Activated T-helper 17 cell treated with anti-CD3 and anti-CD28 coated beads, Interleukin-2, amount 50 U/mL, for 72 hours (primary cell): ENCODE data around the gene RFC1. TPM values are rescaled to one million over a fixed set of nuclear protein-coding genes. Genes with fewer than 3 reads are reported as not detected.
"Not testable (repeated sequence)": the region's sequence is repeated elsewhere in the genome, so short reads cannot be mapped to it uniquely, and the experiment has no call there.

Experiments
- ATAC-seq: fragments of 150-1000 bp; cut with Tn5 transposase; replicated peaks from 2 replicates; pipeline ENCODE4 v1.10.0; 2021; ENCODE audit warnings: mild to moderate bottlenecking, moderate library complexity
- H3K27ac Mint-ChIP-seq: one replicate; pipeline ENCODE4 v1.8.0; 2022; ENCODE audit warnings: mixed read lengths
- H3K27me3 Mint-ChIP-seq: one replicate; pipeline ENCODE4 v1.8.0; 2022; ENCODE audit warnings: mixed read lengths
- H3K36me3 Mint-ChIP-seq: one replicate; pipeline ENCODE4 v1.8.0; 2022; ENCODE audit warnings: low read depth, mild to moderate bottlenecking, mixed read lengths
- H3K4me1 Mint-ChIP-seq: one replicate; pipeline ENCODE4 v1.8.0; 2022; ENCODE audit warnings: mixed read lengths
- H3K4me3 Mint-ChIP-seq: one replicate; pipeline ENCODE4 v1.8.0; 2022; ENCODE audit warnings: mild to moderate bottlenecking, mixed read lengths
- H3K9me3 Mint-ChIP-seq: one replicate; pipeline ENCODE4 v1.8.0; 2022; ENCODE audit warnings: mixed read lengths
- total RNA-seq, 2 donors: library from RNA; stranded (reverse); gene quantifications; one replicate each; pipeline ENCODE4 v1.2.3, GENCODE V29; 2022

Gene RFC1
- total RNA-seq, 2 donors from 2014 or later = 79.0 to 86.3 TPM

GRCh38 chr4:39304651-39305050 lies 61.5 kb downstream of the RFC1 start:
- no peak for ATAC-seq
- Mint-ChIP-seq H3K4me1 (peaks cover 8% of the 10 kb centered on the region), H3K27ac (peak overlapping the region; percentile 33), H3K9me3 (no peaks in the 10 kb centered on the region), H3K36me3 (peaks cover 96% of the 10 kb centered on the region), H3K4me3 (no peak overlapping the region), H3K27me3 (no peaks in the 10 kb centered on the region)

DNA sequence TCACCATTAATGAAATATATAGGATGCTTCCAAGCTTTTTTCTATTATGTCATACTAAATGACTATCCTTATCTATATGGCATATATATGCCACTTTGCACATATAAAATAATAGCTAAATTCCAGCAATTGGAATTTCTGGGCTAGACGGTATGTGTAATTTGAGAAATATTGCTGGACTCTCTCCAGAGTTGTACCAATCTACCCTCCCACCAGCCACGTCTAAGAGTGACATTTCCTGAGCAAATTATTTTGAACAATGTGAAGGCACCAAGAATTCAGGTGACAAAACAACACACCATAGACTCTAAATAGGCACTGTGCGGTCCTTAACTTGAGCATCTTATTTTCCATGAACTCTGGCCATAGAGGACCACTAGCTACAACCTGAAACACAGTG lies 62.3 kb downstream of the RFC1 start:
- Mint-ChIP-seq H3K4me1 (peaks cover 4% of the 10 kb centered on the region), H3K36me3 (peaks cover 96% of the 10 kb centered on the region), H3K27me3 (no peaks in the 10 kb centered on the region), H3K9me3 (no peaks in the 10 kb centered on the region), H3K4me3 (no peak overlapping the region), H3K27ac (no peak overlapping the region)
- ATAC-seq = no peak

DNA sequence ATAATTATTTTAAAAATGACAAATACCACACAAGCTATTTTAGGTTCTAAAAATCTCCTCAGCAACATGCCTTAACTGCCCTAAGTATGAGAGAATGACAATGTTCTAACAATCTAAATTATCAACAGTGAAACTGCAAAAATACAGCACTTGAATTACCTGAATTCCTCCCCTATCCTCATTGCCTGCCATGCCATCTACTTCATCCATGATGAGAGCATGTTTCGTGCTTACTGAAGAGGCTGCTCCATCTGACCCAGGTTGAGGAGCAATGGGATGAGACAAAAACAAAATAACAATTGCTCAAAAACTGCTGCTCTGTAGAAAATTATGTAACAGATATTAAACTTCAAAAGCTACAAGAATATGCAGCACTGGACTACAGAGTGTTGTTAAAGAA lies 63.3 kb downstream of the RFC1 start:
- no peaks in the 10 kb centered on the region for H3K4me1 Mint-ChIP-seq

GRCh38 chr4:39295784-39296183 lies 70.4 kb downstream of the RFC1 start:
- no peak overlapping the region for H3K27ac Mint-ChIP-seq
- no peak overlapping the region for H3K4me3 Mint-ChIP-seq
- no peaks in the 10 kb centered on the region for H3K9me3 Mint-ChIP-seq
- ATAC-seq = no peak
- H3K27me3 Mint-ChIP-seq = no peaks in the 10 kb centered on the region
- no peaks in the 10 kb centered on the region for H3K4me1 Mint-ChIP-seq
- peaks cover 89% of the 10 kb centered on the region for H3K36me3 Mint-ChIP-seq

More for the DNA sequence above, 63.3 kb downstream of the RFC1 start:
- ATAC-seq = no peak
- H3K4me3 Mint-ChIP-seq = no peak overlapping the region
- H3K27me3 Mint-ChIP-seq = no peaks in the 10 kb centered on the region
- peaks cover 96% of the 10 kb centered on the region for H3K36me3 Mint-ChIP-seq
- H3K9me3 Mint-ChIP-seq = no peaks in the 10 kb centered on the region
- H3K27ac Mint-ChIP-seq = no peak overlapping the region

GRCh38 chr4:39292433-39292832 lies 73.7 kb downstream of the RFC1 start:
- not testable (repeated sequence) for H3K4me1 Mint-ChIP-seq, H3K27me3 Mint-ChIP-seq, ATAC-seq, H3K9me3 Mint-ChIP-seq, H3K4me3 Mint-ChIP-seq
- Mint-ChIP-seq H3K36me3 (peaks cover 89% of the 10 kb centered on the region), H3K27ac (peak overlapping the region; percentile 21)

GRCh38 chr4:39291686-39292085 lies 74.5 kb downstream of the RFC1 start:
- Mint-ChIP-seq H3K36me3 (peaks cover 94% of the 10 kb centered on the region), H3K4me1 (no peaks in the 10 kb centered on the region), H3K9me3 (no peaks in the 10 kb centered on the region), H3K27ac (peak overlapping the region; percentile 21), H3K4me3 (no peak overlapping the region), H3K27me3 (no peaks in the 10 kb centered on the region)
- ATAC-seq = peak; percentile 38

DNA sequence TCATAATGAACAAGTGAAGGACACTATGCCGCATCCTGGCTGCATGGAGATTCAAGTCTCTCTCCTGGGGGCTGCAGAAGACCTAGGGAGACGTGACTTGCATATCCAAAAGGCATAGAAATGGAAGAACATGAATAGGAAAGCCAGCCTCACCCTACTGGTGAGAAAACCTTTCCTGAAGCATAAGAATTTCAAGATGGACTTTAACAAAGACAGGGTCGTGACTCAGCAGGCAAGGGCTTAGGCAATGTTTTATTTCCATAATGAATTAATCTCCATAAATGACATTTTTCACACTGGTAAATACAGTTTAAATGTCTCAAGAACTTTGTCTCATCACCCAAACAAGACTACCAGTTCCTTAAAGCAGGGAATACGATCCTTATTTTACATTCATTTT lies 78.9 kb downstream of the RFC1 start:
- H3K36me3 Mint-ChIP-seq = peaks cover 91% of the 10 kb centered on the region
- H3K4me3 Mint-ChIP-seq = no peak overlapping the region
- peaks cover 13% of the 10 kb centered on the region for H3K4me1 Mint-ChIP-seq
- H3K27me3 Mint-ChIP-seq = no peaks in the 10 kb centered on the region
- no peak for ATAC-seq
- H3K9me3 Mint-ChIP-seq = no peaks in the 10 kb centered on the region
- no peak overlapping the region for H3K27ac Mint-ChIP-seq

- Mint-ChIP-seq H3K4me1 (peaks cover 13% of the 10 kb centered on the region), H3K9me3 (no peaks in the 10 kb centered on the region), H3K27ac (peak overlapping the region; percentile 23), H3K4me3 (peak overlapping the region; percentile 0), H3K27me3 (no peaks in the 10 kb centered on the region), H3K36me3 (peaks cover 81% of the 10 kb centered on the region)
- no peak for ATAC-seq
Measured at GRCh38 chr4:39286263-39286662, 79.9 kb downstream of the RFC1 start.

DNA sequence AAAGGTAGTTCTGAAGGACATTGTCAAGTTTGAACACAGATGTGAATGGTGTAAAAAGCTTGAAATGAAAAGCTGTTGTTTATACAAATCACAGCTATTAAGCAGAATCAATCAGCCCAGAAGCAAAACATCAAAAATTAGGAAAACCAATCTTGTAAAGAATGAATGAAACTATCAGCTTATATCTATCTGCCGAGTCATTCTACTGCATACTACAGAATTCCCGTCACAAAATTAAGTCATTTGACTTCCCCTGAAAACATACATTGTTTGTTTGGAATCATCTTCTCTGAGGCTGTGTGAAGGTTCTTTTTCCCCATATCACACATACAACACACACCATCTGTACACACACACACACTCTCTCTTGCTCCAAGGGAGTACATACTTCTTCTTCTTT lies 80.3 kb downstream of the RFC1 start:
- peak overlapping the region; percentile 23 for H3K27ac Mint-ChIP-seq
- no peaks in the 10 kb centered on the region for H3K9me3 Mint-ChIP-seq
- no peaks in the 10 kb centered on the region for H3K27me3 Mint-ChIP-seq
- ATAC-seq = no peak
- H3K36me3 Mint-ChIP-seq = peaks cover 77% of the 10 kb centered on the region
- H3K4me1 Mint-ChIP-seq = peaks cover 13% of the 10 kb centered on the region
- peak overlapping the region; percentile 0 for H3K4me3 Mint-ChIP-seq

GRCh38 chr4:39285111-39285795 lies 80.9 kb downstream of the RFC1 start:
- Mint-ChIP-seq H3K4me1 (peaks cover 13% of the 10 kb centered on the region), H3K36me3 (peaks cover 71% of the 10 kb centered on the region), H3K4me3 (peak overlapping the region; percentile 0), H3K27ac (peak overlapping the region; percentile 23), H3K27me3 (no peaks in the 10 kb centered on the region), H3K9me3 (no peaks in the 10 kb centered on the region)
- peak; percentile 67 for ATAC-seq

- Mint-ChIP-seq H3K36me3 (peaks cover 34% of the 10 kb centered on the region), H3K4me3 (no peak overlapping the region), H3K9me3 (no peaks in the 10 kb centered on the region), H3K27ac (no peak overlapping the region), H3K4me1 (peaks cover 8% of the 10 kb centered on the region), H3K27me3 (no peaks in the 10 kb centered on the region)
- no peak for ATAC-seq
Measured at GRCh38 chr4:39280770-39281169, 85.4 kb downstream of the RFC1 start.

DNA sequence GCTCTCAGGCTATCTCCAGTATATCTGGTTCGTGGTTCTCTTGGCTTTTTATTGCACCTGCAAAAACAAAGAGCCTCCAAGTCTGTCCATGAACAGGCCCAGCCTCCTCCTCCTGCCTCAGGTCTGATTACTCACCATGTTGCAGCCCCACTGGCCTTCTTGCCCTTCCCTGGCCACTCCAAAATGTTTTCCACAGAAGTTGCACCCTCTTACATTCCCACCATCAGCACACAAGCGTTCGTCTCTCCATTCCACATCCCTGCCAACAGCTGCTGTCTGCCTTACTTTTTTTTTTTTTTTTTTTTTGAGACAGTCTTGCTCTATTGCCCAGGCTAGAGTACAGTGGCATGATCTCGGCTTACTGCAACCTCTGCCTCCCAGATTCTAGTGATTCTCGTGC lies 86.7 kb downstream of the RFC1 start:
- Mint-ChIP-seq H3K4me1 (no peaks in the 10 kb centered on the region), H3K36me3 (peaks cover 23% of the 10 kb centered on the region), H3K27ac (no peak overlapping the region), H3K27me3 (no peaks in the 10 kb centered on the region), H3K9me3 (no peaks in the 10 kb centered on the region), H3K4me3 (no peak overlapping the region)
- ATAC-seq = no peak

GRCh38 chr4:39278476-39278875 lies 87.7 kb downstream of the RFC1 start:
- H3K9me3 Mint-ChIP-seq = no peaks in the 10 kb centered on the region
- ATAC-seq = no peak
- H3K4me1 Mint-ChIP-seq = no peaks in the 10 kb centered on the region
- H3K36me3 Mint-ChIP-seq = peaks cover 27% of the 10 kb centered on the region
- no peaks in the 10 kb centered on the region for H3K27me3 Mint-ChIP-seq
- H3K4me3 Mint-ChIP-seq = no peak overlapping the region
- H3K27ac Mint-ChIP-seq = no peak overlapping the region

DNA sequence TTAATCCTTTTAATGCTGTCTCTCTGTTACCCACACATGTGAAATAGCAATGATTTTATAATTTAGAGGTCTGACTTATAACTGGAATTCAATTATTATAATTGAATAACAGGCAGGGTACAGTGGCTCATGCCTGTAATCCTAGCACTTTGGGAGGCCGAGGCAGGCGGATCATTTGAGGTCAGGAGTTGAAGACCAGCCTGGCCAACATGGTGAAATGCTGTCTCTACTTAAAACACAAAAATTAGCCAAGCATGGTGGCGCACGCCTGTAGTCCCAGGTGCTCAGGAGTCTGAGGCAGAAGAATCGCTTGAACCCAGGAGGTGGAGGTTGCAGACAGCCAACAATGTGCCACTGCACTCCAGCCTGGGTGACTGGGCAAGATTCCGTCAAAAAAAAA lies 88.5 kb downstream of the RFC1 start:
- not testable (repeated sequence) for ATAC-seq, H3K4me1 Mint-ChIP-seq, H3K4me3 Mint-ChIP-seq, H3K9me3 Mint-ChIP-seq, H3K27me3 Mint-ChIP-seq, H3K27ac Mint-ChIP-seq
- peaks cover 27% of the 10 kb centered on the region for H3K36me3 Mint-ChIP-seq

- no peak for ATAC-seq
- H3K4me3 Mint-ChIP-seq = no peak overlapping the region
- no peak overlapping the region for H3K27ac Mint-ChIP-seq
- H3K9me3 Mint-ChIP-seq = no peaks in the 10 kb centered on the region
- peaks cover 32% of the 10 kb centered on the region for H3K36me3 Mint-ChIP-seq
- H3K4me1 Mint-ChIP-seq = no peaks in the 10 kb centered on the region
- H3K27me3 Mint-ChIP-seq = no peaks in the 10 kb centered on the region
Measured at GRCh38 chr4:39274503-39274902, 91.7 kb downstream of the RFC1 start.

GRCh38 chr4:39263895-39264294 lies 102.3 kb downstream of the RFC1 start:
- H3K36me3 Mint-ChIP-seq = no peaks in the 10 kb centered on the region

More at GRCh38 chr4:39263895-39264294, 102.3 kb downstream of the RFC1 start:
- Mint-ChIP-seq H3K27ac (no peak overlapping the region), H3K4me3 (no peak overlapping the region), H3K9me3 (no peaks in the 10 kb centered on the region), H3K4me1 (no peaks in the 10 kb centered on the region), H3K27me3 (no peaks in the 10 kb centered on the region)
- ATAC-seq = no peak
